ENCODE results near the gene GRB7.

DNA sequence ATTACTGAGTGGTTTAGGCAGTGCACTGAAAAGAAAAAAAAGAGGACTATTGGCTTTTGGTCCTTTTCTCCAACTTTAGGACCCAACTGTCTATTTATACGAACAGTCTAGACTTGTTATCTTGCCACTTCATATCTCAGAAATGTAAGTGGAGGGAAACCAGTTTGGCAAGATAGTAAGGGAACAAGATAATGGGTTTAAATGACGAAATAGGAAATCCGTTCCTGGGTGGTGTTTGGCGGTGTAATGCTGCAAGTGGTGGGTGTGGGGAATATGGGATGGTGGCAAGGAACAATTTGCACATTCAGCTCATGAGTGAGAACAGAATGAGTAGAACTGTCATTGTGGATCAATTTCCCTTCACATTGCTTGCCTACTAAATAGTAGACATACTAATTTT lies 44.7 kb downstream of the GRB7 start:
- no peak for TF ChIP-seq POLR2AphosphoS5 (IDR thresholded peaks at IDR 0.05; ENCODE audit: low read depth, low read length)
- TF ChIP-seq TAF1 (IDR thresholded peaks at IDR 0.05; ENCODE audit: borderline replicate concordance, insufficient read depth, low read length) = no peak
- TF ChIP-seq, protein P1, sequence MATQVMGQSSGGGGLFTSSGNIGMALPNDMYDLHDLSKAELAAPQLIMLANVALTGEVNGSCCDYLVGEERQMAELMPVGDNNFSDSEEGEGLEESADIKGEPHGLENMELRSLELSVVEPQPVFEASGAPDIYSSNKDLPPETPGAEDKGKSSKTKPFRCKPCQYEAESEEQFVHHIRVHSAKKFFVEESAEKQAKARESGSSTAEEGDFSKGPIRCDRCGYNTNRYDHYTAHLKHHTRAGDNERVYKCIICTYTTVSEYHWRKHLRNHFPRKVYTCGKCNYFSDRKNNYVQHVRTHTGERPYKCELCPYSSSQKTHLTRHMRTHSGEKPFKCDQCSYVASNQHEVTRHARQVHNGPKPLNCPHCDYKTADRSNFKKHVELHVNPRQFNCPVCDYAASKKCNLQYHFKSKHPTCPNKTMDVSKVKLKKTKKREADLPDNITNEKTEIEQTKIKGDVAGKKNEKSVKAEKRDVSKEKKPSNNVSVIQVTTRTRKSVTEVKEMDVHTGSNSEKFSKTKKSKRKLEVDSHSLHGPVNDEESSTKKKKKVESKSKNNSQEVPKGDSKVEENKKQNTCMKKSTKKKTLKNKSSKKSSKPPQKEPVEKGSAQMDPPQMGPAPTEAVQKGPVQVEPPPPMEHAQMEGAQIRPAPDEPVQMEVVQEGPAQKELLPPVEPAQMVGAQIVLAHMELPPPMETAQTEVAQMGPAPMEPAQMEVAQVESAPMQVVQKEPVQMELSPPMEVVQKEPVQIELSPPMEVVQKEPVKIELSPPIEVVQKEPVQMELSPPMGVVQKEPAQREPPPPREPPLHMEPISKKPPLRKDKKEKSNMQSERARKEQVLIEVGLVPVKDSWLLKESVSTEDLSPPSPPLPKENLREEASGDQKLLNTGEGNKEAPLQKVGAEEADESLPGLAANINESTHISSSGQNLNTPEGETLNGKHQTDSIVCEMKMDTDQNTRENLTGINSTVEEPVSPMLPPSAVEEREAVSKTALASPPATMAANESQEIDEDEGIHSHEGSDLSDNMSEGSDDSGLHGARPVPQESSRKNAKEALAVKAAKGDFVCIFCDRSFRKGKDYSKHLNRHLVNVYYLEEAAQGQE (IDR thresholded peaks at IDR 0.05; ENCODE audit: insufficient read depth in 1 of 2, low read depth in 2 of 2, low read length in 2 of 2) = no peak
- no peak for TF ChIP-seq SIN3A (IDR thresholded peaks at IDR 0.05; ENCODE audit: borderline replicate concordance, insufficient read depth, low read length)
- TF ChIP-seq FOXP2 (optimal IDR thresholded peaks at IDR 0.05; ENCODE audit: borderline replicate concordance, extremely low read depth, extremely low read length, insufficient read depth) = no peak

Measured in PFSK-1 (cell line).